ENCODE data around the gene RASSF6.
A peak's percentile ranks its signal among the peaks of the same experiment; 100 is the strongest.
"Not testable (repeated sequence)": the region's sequence is repeated elsewhere in the genome, so short reads cannot be mapped to it uniquely, and the experiment has no call there.

Gene RASSF6, protein sequence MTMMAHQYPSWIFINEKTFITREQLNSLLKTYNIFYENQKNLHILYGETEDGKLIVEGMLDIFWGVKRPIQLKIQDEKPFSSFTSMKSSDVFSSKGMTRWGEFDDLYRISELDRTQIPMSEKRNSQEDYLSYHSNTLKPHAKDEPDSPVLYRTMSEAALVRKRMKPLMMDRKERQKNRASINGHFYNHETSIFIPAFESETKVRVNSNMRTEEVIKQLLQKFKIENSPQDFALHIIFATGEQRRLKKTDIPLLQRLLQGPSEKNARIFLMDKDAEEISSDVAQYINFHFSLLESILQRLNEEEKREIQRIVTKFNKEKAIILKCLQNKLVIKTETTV

DNA sequence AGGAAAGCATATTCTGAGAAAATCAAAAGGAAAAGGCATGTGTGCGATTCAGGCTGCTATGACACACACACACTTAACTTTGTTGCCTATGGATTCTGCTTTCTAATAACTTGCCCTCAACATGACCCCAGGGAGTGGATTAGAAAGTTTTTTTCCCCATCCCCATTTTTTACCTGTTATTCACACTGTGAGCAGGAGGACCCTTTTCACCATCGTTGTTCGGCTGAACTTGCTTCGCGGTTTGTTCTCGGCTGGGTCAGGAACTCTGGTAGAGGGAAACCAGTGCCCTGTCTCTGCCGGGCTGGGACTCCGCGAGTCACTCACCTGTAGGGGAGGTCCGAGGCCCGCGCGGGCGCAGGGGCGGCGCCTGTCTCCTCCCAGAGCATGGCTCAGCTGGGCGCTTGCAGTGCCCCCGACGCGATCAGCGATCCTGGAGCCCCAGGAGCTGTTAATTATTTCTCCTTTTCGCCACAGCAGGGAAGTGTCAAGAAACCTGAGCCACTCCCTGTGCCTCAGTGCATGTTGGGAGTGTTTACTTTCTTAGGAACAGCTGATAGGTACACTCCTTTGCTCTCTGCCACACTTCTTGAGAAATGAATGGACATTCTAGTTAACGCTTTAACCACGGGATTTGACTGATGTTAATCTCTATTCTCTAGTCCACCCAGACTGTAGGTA is at the start of gene RASSF6:
Gene RASSF6 (minus strand): TSS at position 322 of the 678 bp plus-strand sequence. CDS start 8,641 bp downstream, outside the sequence.
- DNase-seq (ENCODE audit: low read depth) = no peak

DNA sequence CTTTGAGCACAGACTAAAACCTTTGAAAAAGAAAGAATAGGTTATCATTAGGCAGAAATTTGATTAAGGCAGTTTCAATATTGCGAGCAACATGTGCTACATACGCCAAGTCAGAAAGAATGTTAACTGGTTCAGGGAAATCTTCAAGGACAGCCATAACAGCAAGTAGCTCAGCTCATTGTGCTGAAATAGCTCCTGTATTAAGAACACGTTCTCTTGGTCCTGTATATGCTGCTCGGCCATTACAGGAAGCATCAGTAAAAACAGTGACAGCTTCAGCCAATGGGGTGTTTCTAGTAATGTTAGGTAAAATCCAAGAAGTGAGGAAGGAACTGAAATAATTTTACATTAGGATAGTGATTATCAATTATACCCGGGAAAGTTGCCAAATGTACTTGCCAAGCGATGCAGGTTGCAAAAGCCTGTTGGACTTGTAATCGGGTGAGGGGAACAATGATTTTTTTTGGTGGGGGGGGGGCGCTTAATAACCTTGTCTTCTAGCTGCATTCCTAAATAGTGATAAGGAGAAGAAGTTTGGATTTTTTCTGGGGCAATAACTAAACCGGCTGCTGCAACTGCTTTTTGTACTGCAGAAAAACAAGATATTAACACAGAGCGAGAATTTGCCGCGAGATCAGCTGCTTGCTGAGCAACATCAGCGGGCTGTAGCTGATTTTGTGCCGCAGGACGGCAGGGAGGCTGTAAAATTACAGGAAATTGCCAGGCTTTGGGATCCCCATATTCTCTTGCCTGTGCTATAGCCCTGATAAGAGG is 49.4 kb upstream of the RASSF6 start:
- DNase-seq (ENCODE audit: low read depth) = no peak

DNA sequence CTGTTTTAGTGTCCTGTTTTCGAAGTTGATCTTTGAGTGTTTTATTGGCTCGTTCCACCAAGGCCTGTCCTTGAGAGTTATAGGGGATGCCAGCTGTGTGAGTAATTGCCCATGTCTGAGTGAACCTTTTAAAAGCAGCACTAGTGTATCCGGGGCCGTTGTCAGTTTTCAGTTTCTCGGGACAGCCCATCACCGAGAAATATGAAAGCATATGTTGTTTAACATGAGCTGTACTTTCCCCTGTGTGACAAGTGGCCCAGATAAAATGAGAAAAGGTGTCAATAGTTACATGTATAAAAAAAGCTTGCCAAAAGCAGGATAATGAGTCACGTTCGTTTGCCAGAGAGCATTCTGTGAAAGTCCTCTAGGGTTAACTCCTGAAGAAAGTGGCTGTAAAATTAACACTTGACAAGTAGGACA is 48.6 kb upstream of the RASSF6 start:
- DNase-seq (ENCODE audit: low read depth) = no peak

DNA sequence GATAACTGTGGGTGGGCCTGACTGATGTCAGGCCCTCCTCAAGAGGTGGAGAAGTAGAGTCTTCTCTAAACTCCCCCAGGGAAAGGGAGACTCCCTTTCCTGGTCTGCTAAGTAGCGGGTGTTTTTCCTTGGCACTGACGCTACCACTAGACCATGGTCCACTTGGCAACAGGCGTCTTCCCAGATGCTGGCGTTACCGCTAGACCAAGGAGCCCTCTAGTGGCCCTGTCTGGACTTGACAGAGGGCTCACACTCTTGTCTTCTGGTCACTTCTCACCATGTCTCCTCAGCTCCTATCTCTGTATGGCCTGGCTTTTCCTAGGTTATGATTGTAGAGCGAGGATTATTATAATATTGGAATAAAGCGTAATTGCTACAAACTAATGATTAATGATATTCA is 45.7 kb upstream of the RASSF6 start:
- DNase-seq (ENCODE audit: low read depth) = not testable (repeated sequence)

DNA sequence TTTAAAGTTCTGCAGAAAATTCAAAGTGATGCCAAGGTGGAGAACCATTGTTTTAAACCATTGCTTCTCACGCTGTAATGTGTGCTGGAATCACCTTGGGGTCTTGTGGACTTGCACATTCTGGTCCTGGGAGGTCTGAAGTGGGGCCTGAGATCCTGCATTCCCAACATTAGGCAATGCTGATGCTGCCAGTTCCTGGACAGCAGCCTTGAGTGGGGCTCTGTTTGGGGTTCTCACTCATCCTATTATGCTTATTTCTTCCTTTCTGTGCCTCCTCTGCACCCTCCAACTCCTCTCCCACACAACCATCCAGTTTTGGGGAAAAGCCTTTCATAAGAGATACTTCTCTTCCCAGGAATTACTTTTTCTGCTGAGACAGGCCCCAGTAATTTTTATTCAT is 44.2 kb upstream of the RASSF6 start:
- DNase-seq (ENCODE audit: low read depth) = no peak

DNA sequence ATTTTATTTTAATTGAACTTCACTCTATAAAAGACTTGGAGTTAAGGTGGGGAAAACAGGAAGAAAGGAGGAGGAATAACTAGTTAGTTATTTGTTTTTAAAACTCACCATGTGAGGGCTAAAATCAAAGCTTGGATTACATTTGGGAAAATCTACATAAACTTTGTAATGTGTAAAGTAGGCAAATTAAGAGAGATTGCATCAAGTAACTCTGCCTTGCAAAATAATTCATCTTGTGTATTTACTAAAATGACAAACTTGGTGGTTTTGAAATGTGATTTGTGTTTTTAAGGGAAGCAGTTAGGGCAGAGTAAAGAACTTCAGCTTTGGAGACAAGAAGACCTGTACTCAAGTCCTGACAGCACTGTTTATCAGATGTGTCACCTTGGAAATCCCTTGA is 43.3 kb upstream of the RASSF6 start:
- DNase-seq (ENCODE audit: low read depth) = no peak

DNA sequence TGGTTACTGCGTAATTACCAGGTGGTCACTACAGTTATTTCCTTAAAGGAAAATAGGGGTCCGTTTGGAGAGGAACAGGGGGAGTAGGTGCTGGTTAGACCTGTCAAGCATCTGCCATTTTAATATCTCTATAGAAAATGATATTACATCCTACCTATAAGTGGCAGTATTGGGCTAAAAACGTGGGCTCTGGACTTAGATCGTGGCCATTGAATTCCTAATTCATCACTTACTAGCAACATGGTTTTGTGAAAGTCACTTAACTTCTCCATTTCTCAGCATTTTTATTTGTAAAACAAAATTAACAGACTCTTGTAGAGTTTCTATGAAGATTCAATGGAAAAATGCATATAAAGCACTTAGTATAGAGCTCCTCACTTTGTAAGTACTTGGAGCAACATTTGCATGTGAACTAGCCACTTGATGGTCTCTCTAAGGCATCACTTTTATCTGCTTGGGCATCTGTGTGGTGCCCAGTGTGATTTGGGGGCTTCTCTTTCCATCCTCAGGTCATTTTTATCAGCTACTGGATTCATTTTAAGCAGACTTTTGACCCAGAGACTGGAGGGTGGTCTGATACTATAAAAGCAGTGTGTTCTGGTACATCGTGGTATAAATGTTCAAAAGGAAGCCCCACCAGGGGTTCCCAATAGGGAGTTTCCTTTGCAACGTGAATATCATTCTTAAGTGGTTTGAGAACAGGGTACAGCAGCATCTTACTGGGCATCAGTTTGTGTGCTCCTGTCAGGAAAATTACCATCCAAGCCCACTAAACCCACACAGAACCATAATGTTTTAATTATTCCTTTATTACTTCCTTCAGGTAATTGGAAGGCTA is 42.7 kb upstream of the RASSF6 start:
- peak; percentile 4 for DNase-seq (ENCODE audit: low read depth)

DNA sequence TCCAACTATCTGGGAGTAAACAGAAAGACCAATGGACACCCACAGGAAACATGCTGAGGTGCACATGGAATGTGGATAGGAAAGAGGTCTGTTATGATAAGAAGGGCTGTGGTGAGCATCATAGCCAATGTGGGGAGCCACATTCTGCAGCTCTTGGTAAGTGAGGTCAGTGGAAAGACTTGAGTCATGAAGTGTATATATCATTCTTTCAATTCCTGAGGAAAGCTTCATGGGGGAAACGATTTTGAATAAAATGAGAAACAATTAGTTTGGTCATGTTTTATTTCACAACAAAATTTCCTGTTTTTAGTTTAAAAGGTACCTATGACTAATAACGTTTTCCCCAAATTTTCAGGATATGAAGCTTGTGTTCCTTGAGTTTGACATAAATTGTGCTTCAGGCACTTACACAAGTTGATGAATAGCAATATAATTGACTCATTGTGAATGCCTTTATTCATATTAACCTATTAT is 41.4 kb upstream of the RASSF6 start:
- peak; percentile 96 for DNase-seq (ENCODE audit: low read depth)

DNA sequence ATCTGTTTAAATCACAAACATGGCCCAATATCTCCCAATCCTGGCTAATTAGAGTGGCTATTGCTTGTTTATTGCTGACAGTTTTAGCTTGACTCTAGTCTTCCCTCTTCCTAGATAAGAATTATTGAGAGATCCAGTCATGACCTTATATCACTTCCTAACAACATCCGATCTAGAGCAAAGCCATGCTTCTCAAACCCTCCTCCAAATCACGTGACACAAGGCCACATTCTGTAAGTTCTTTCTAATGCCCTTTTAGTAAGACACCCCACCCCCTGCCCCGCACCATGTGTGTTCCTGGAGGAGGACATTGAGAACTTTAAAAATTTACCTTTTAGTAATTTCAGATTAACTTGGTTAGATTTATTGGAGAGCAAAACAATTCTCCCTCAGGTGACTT is 40.6 kb upstream of the RASSF6 start:
- peak; percentile 35 for DNase-seq (ENCODE audit: low read depth)

DNA sequence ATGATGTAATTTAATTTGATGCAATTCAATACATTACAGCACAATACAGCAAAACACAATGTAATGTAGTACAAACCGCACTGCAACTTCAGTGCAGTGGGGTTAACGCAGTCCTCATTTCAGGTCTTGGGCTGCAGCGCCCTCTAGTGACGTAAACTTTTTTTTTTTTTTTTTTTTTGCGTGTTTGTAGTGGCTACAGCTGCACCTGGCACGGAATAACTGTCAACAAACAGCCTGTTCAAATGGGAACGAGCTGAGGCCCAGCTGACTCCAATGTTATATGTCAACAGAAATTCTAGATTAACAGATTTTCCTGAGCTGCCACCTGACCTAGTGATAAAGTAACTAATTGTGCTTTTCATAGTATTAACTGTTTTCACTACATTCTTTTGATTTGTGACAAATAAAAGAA is 33.5 kb upstream of the RASSF6 start:
- peak; percentile 39 for DNase-seq (ENCODE audit: low read depth)

DNA sequence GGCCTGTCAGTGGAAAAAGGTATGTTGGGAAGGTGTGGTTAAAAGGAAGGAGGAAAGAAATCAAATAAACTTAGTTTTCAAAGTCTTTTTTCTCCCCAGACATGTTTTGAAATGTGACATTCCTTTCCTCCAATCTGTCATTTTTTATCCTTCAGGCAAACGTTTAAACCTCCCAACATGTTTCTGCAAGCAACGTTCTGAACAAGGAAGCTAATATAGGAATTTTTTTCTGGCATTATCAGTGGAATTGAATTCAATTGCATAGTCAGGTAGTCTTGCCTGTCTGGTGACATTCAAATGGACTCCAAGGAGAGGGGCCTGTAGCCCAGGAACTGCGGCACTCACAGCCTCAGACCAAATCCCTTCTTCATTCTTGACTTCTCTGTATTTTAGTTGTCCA is 30.0 kb upstream of the RASSF6 start:
- no peak for DNase-seq (ENCODE audit: low read depth)

DNA sequence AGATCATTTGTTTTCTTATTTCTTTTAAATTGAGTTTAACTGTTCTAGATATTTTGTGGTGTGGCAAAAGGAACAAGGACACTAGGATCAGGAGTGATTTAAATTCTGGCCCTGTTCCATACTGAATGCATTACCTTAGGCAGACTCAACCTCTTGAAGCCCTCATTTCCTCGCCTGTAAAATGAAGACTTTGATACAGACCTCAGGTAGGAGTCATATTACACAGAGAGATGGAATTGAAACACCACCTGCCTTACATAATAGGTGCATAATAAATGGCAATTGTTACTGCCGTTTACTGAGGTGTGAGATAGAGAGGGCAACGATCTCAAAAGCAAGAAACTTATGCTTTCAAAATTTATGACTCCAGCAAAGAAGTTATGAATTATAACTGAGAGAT is 28.2 kb upstream of the RASSF6 start:
- no peak for DNase-seq (ENCODE audit: low read depth)

DNA sequence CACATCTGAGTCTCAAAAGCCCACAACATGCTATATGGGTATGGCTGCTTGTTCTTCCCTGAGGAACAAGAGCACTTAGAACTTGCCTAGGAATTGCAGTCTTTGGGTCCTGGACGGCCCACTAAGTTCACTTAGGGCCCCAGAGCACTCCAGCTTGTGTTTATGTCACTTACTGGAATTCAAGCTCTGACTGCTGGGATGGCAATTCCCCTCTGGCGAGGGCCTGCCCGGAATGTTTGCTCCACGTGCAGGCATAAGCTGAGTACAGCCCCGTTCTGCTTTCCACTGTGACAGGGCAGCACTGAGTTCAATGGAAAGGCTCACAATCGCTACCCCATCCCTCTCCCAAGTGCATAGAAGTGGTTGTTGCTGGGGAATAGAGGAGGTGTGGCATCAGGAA is 25.9 kb upstream of the RASSF6 start:
- no peak for DNase-seq (ENCODE audit: low read depth)

DNA sequence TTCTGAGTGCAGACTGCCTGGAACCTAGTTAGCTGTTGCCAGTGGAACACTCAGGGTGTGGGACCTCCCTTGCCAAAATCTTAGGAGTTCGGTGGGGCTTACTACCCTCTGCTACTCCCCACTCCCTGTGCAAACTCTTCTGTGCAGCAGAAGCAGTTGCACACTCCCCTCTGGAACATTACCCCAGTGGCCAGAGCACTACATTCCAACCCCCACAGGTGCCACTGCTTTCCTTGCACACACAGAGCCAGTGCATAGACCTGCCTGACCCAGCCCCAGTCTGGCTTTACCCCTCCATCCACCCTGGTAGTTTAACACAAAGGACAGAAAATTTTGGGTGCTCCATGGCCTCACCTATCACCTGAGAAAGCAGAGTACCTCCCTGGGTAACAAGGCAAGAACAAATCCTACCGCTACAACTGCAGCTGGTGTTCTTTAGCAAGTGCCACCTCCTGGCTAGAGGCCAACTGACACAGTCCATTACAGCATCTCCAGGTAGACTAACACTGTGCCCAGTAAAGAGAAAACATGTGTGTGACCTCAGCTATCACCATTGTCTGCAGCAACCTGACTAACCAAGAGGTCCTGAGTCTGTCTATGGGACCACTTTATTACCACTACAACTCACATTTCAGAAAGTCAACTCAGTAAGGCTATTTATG is 11.5 kb upstream of the RASSF6 start:
- no peak for DNase-seq (ENCODE audit: low read depth)

DNA sequence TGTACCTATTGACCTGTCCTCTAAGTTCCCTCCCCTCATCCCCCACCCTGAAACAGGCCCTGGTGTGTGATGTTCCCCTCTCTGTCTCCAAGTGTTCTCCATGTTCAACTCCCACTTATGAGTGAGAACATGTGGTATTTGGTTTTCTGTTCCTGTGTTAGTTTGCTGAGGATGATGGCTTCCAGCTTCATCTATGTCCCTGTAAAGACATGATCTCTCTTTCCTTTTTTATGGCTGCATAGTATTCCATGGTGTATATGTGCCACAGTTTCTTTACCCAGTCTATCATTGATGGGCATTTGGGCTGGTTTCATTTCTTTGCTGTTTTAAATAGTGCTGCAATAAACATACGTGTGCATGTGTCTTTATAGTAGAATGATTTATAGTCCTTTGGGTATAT is 8.6 kb upstream of the RASSF6 start:
- DNase-seq (ENCODE audit: low read depth) = not testable (repeated sequence)

DNA sequence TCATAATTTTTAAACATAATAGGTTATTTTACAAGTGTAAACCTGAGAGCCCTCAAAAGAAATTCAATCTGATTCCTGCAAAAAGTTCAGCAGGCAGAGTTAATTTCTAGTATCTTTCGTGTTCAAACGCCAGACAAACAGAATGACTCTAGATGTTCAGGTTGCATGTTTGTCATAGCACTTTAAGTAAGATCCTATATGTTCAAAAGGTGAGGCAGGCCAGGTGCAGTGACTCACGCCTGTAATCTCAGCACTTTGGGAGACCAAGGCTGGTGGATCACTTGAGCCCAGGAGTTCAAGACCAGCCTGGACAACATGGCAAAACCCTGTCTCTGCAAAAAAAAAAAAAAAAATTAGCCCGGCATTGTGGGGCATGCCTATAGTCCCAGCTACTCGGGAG is 1.1 kb upstream of the RASSF6 start:
- DNase-seq (ENCODE audit: low read depth) = no peak

DNA sequence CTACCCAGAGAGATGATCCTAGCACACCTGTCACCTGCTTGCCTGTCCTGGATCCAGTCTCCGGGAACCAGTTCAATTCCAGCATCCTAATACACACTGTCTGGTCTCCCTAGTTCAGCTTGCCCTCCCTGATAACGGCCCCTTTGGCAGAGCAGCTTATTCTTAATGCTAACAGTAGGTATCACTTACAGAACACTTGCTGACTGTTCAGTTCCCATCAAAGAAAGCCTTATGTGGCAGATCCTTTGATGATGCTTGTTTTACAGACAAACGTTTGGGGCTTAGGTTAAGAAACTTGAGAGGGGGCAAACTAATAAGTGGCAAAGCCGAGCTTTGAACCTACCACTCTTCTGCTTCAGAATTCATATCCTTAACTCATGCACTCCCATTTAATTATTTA is 890 bp downstream of the RASSF6 start:
- DNase-seq (ENCODE audit: low read depth) = no peak

DNA sequence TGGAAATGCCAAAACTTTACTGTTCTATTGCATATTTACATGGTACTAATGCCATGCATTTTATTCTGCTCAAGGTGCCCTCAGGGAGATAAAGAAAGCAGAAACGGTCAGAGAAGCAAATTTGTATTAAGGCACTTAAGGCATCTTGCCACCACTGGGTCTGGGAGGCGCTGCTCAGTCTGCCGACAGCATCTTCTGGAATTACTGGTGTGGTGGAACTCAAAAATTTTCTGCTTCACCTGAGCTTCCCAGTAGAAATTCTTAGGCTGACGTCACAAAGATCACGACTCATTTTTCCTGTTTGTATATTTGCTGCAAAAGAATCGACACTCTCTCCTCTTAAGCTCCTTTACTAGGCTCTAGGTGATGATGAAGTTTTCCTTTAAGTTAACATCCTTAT is 3.0 kb downstream of the RASSF6 start:
- no peak for DNase-seq (ENCODE audit: low read depth)

DNA sequence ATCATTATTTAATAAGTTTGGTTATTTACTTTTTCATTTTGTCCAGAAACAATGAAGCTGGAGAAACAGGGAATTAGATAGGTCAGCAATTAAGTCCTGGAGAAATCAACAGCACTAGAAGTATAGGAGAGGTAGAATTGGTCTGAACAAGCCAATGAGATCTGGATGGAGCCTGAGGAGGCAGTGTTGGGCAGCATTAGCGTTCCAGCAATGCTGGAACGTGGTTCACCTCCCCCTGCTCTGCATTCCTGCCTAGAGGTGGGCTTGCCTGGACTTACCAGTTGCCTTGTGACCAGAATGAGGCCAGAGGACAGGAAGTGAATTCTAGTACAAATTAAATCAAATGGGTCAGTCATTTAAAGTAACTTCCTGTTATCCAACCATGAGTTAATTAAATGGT is 4.6 kb downstream of the RASSF6 start:
- no peak for DNase-seq (ENCODE audit: low read depth)

DNA sequence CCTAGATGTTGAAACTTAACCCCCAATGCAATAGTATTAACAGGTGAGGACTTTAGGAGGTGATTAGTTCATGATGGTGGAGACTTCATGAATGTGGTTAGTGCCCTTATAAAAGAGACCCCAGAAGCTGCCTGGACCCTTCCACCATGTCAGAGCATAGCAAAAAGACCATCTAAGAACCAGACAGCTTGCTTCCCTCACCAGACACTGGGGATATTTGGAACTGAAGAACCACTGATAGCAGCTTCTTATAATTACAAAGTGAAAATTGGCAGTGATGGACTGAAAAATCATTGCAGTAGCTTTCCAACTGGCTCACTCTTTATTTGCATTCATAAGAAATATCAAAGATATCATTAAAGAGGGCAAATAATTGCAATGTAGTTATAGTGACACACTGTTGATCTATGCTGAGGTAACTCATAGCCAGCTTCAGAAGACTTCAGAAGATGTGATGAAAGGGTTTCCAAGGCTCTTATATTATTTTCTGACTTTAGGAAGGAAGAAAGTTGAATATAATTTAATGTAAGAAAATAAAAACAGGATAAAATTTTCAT is 5.8 kb downstream of the RASSF6 start:
- DNase-seq (ENCODE audit: low read depth) = no peak

DNA sequence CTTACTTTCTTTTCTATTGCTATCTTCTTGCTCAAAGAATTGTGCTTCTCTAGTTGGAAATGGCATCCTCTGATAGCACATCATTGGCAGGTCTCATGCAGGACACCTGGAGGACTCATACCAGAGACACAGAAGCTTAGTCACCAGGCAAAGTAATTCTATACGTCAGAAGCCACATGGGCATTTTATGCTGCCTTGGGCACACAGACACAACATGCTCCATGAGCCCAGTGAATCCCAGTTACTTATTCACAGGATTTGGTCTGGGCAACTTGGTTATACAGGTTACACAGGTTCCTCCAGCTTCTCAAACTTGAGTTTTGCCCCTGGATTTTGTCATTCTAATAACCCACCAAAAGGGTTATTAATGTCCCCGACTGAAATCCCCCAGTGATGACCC is 7.1 kb downstream of the RASSF6 start:
- DNase-seq (ENCODE audit: low read depth) = no peak

All from CMK (cell line).